Endometrial microvascular endothelial cells (primary cell): Measurements from ENCODE around the gene AP1AR. TPM values are rescaled to one million over a fixed set of nuclear protein-coding genes. Genes with fewer than 3 reads are reported as not detected.
"Not testable (repeated sequence)": the region's sequence is repeated elsewhere in the genome, so short reads cannot be mapped to it uniquely, and the experiment has no call there.

ENCODE experiments used
- in situ Hi-C: cut with HindIII; loops from 2 replicates; pipeline ENCODE4 v1.10.0; 2017; ENCODE audit warnings: low sequenced_read_pairs, low pct_unique_long_range_greater_than_20kb; ENCODE audit errors: inconsistent ontology term
- total RNA-seq: library from RNA; depleted of rRNA; stranded (reverse); fragments of >200 nt; gene quantifications from one replicate; pipeline ENCODE4 v1.2.3, GENCODE V29; 2015; ENCODE audit errors: inconsistent ontology term

AP1AR gene
- total RNA-seq, 1 donor from 2014 or later: 21.3 TPM

- in situ Hi-C loops: no loop called here
These were observed 40.7 kb downstream of the AP1AR start for GRCh38 chr4:112272292-112272691.

GRCh38 chr4:112274959-112275358 is 43.4 kb downstream of the AP1AR start:
- in situ Hi-C loops: no loop called here

- in situ Hi-C loops: no loop called here
These were observed 44.5 kb downstream of the AP1AR start for GRCh38 chr4:112276113-112276512.

GRCh38 chr4:112277220-112277619 is 45.6 kb downstream of the AP1AR start:
- in situ Hi-C loops: no loop called here

- in situ Hi-C loops: no loop called here
These were observed 46.3 kb downstream of the AP1AR start for GRCh38 chr4:112277705-112278448.

GRCh38 chr4:112279025-112279881 is 47.7 kb downstream of the AP1AR start:
- in situ Hi-C loops: no loop called here

- in situ Hi-C loops: no loop called here
These were observed 48.3 kb downstream of the AP1AR start for GRCh38 chr4:112279882-112280315.

GRCh38 chr4:112280386-112281056 is 48.9 kb downstream of the AP1AR start:
- in situ Hi-C loops: no loop called here

GRCh38 chr4:112281895-112282398 is 50.4 kb downstream of the AP1AR start:
- in situ Hi-C loops: not testable (repeated sequence)

- in situ Hi-C loops: no loop called here
These were observed 51.5 kb downstream of the AP1AR start for GRCh38 chr4:112282860-112283667.

- in situ Hi-C loops: no loop called here
These were observed 52.6 kb downstream of the AP1AR start for GRCh38 chr4:112284166-112284565.

- in situ Hi-C loops: no loop called here
These were observed 53.2 kb downstream of the AP1AR start for GRCh38 chr4:112284662-112285411.

- in situ Hi-C loops: no loop called here
These were observed 55.8 kb downstream of the AP1AR start for GRCh38 chr4:112287258-112287989.

GRCh38 chr4:112288455-112288854 is 56.9 kb downstream of the AP1AR start:
- in situ Hi-C loops: no loop called here

GRCh38 chr4:112289407-112290253 is 58.0 kb downstream of the AP1AR start:
- in situ Hi-C loops: no loop called here

GRCh38 chr4:112290341-112290740 is 58.8 kb downstream of the AP1AR start:
- in situ Hi-C loops: no loop called here
